ENCODE results near the gene WTAP.

The WTAP gene

DNA sequence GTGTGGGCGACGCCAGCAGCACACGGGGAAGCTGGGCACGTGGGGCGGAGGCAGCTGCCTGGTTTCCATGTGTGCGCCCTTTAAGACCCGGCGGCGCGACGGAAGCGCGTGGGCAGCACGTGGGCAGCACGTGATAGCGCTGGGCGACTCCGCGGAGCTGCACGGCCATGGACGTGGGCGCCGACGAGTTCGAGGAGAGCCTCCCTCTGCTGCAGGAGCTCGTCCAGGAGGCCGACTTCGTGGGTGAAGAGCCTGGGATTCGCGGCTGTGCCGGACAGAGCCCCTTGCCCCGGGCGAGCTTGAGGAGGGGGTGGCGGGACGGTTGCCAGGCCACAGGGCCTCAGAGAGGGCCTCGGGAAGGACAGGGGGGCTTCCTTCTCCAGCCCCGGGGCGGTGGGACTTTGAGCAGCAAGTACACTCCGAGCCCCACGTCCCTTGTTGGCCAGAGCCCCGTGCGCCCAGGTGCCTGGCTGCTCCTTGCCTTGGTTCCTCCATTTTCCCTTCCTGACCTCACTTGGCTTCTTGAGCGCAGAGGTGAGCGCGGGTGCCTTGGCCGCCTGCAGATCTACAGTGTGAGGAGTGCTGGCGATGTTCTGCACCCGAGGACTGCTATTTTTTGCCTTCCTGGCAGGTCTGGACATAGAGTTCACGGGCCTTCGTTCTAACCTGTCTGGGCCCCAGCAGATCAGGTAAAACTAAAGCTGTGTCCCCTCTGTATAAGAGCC, 73.0 kb downstream of the WTAP start, which contains the start of gene PNLDC1:
Gene PNLDC1, plus strand, starts transcription at position 136 of the 725 bp plus-strand sequence. Its CDS starts 32 bp downstream, at position 168.
- TF ChIP-seq SUZ12 (IDR thresholded peaks at IDR 0.05) (no peak), NFRKB (IDR thresholded peaks at IDR 0.05) (no peak), L3MBTL2 (conservative IDR thresholded peaks at IDR 0.05) (no peak), FOXM1 (IDR thresholded peaks at IDR 0.05; ENCODE audit: borderline replicate concordance) (no peak), HDGF (IDR thresholded peaks at IDR 0.05; ENCODE audit: borderline replicate concordance) (no peak), ELF4 (IDR thresholded peaks at IDR 0.05) (no peak), SP1 (IDR thresholded peaks at IDR 0.05) (no peak), FOXA1 (IDR thresholded peaks at IDR 0.05) (no peak), ZNF384 (IDR thresholded peaks at IDR 0.05) (no peak), CTBP1 (IDR thresholded peaks at IDR 0.05; ENCODE audit: borderline replicate concordance) (no peak), ARNT (IDR thresholded peaks at IDR 0.05) (no peak), FOXK2 (IDR thresholded peaks at IDR 0.05) (no peak), BHLHE40 (IDR thresholded peaks at IDR 0.05; ENCODE audit: borderline replicate concordance) (no peak), LEF1 (IDR thresholded peaks at IDR 0.05; ENCODE audit: borderline replicate concordance) (no peak), TARDBP (IDR thresholded peaks at IDR 0.05) (no peak)
- TF ChIP-seq, protein P1, sequence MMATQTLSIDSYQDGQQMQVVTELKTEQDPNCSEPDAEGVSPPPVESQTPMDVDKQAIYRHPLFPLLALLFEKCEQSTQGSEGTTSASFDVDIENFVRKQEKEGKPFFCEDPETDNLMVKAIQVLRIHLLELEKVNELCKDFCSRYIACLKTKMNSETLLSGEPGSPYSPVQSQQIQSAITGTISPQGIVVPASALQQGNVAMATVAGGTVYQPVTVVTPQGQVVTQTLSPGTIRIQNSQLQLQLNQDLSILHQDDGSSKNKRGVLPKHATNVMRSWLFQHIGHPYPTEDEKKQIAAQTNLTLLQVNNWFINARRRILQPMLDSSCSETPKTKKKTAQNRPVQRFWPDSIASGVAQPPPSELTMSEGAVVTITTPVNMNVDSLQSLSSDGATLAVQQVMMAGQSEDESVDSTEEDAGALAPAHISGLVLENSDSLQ (IDR thresholded peaks at IDR 0.05) = no peak
- no peak for DNase-seq (ENCODE audit: extremely low spot score)
- ChIA-PET CTCF (no interaction called here), POLR2A (interaction anchor here (2.5 kb wide), 1 partner anchor 10 kb away, joined by 16 read pairs; the partner anchor contains the start of genes MRPL18 and TCP1)

- ChIA-PET POLR2A (interaction anchor here (0.7 to 2.5 kb wide), 2 partner anchors 12 to 14 kb away, joined by 3 to 16 read pairs; partner anchors contain the start of genes MRPL18 and TCP1), CTCF (no interaction called here)
- DNase-seq (ENCODE audit: extremely low spot score) = no peak
- TF ChIP-seq SUZ12 (IDR thresholded peaks at IDR 0.05) (no peak), HDGF (IDR thresholded peaks at IDR 0.05; ENCODE audit: borderline replicate concordance) (no peak), ELF4 (IDR thresholded peaks at IDR 0.05) (no peak), CTBP1 (IDR thresholded peaks at IDR 0.05; ENCODE audit: borderline replicate concordance) (no peak), ARNT (IDR thresholded peaks at IDR 0.05) (no peak), SP1 (IDR thresholded peaks at IDR 0.05) (no peak), NFRKB (IDR thresholded peaks at IDR 0.05) (no peak), BHLHE40 (IDR thresholded peaks at IDR 0.05; ENCODE audit: borderline replicate concordance) (no peak), ZNF384 (IDR thresholded peaks at IDR 0.05) (no peak), TARDBP (IDR thresholded peaks at IDR 0.05) (no peak), FOXM1 (IDR thresholded peaks at IDR 0.05; ENCODE audit: borderline replicate concordance) (no peak), LEF1 (IDR thresholded peaks at IDR 0.05; ENCODE audit: borderline replicate concordance) (no peak), FOXK2 (IDR thresholded peaks at IDR 0.05) (no peak), FOXA1 (IDR thresholded peaks at IDR 0.05) (no peak)
- TF ChIP-seq, protein P1 (IDR thresholded peaks at IDR 0.05) = no peak
These were observed 74.6 kb downstream of the WTAP start for GRCh38 chr6:159801935-159802334.

GRCh38 chr6:159804504-159804903, 77.2 kb downstream of the WTAP start:
- TF ChIP-seq LEF1 (IDR thresholded peaks at IDR 0.05; ENCODE audit: borderline replicate concordance) = no peak
- TF ChIP-seq ELF4 (IDR thresholded peaks at IDR 0.05) = no peak
- no peak for TF ChIP-seq L3MBTL2 (conservative IDR thresholded peaks at IDR 0.05)
- no peak for TF ChIP-seq FOXA1 (IDR thresholded peaks at IDR 0.05)
- no peak for TF ChIP-seq TARDBP (IDR thresholded peaks at IDR 0.05)
- no peak for TF ChIP-seq FOXK2 (IDR thresholded peaks at IDR 0.05)
- no peak for TF ChIP-seq NFRKB (IDR thresholded peaks at IDR 0.05)
- TF ChIP-seq ARNT (IDR thresholded peaks at IDR 0.05) = no peak
- TF ChIP-seq HDGF (IDR thresholded peaks at IDR 0.05; ENCODE audit: borderline replicate concordance) = no peak
- TF ChIP-seq CTBP1 (IDR thresholded peaks at IDR 0.05; ENCODE audit: borderline replicate concordance) = no peak
- ChIA-PET CTCF (no interaction called here), POLR2A (interaction anchor here (5.4 kb wide), 1 partner anchor 14 kb away, joined by 41 read pairs; the partner anchor contains the start of genes MRPL18 and TCP1)
- DNase-seq (ENCODE audit: extremely low spot score) = no peak

DNA sequence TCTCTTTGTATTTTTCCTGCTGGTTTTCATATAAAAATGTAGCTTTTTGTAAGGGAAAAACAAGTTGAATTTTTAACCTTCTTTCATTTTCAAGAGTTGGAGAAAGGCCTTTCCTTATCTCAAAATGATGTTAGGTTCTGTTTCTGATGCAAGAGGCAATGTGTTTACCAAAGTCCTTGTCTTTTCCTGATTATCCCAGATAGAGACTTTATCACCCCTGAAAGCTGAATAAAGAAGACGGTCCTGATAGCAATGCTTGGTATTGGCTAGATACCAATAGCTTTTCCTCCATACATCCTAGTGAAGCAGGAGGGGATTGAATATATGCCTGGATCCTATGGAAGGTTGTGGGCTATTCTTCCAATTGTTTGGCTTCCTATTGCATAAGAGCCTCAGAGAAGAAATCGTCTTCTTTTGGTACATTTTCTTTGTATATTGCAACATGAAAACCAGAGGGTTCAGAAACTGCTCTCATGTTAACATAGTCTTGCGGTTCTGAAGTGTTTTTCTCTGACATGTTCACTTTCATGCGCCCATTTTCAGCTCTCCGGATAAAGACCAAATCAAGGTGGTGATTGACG, 78.2 kb downstream of the WTAP start:
- POLR2A ChIA-PET = interaction anchor here (1.9 to 5.4 kb wide), 2 partner anchors 15 to 79 kb away, joined by 4 to 41 read pairs; partner anchors contain the start of genes MRPL18, TCP1 and WTAP

More for the DNA sequence above, 78.2 kb downstream of the WTAP start:
- DNase-seq (ENCODE audit: extremely low spot score) = no peak
- TF ChIP-seq NFRKB (IDR thresholded peaks at IDR 0.05) (no peak), TARDBP (IDR thresholded peaks at IDR 0.05) (no peak), SP1 (IDR thresholded peaks at IDR 0.05) (no peak), FOXK2 (IDR thresholded peaks at IDR 0.05) (no peak), ELF4 (IDR thresholded peaks at IDR 0.05) (no peak), SUZ12 (IDR thresholded peaks at IDR 0.05) (no peak), ARNT (IDR thresholded peaks at IDR 0.05) (no peak)
- CTCF ChIA-PET = no interaction called here
